WI38 (cell line): Measurements from ENCODE around the gene GJD3.

Experiments used
- H3K4me3 ChIP-seq: 2 replicates; pipeline ENCODE4 v1.5.1; 2011; ENCODE audit warnings: low read depth, mild to moderate bottlenecking, control low read depth, low read length
- TF ChIP-seq, protein P1 (sequence below): IDR thresholded peaks from 2 replicates; pipeline ENCODE4 v1.5.1; 2012; ENCODE audit warnings: low read depth, mild to moderate bottlenecking, control low read depth, low read length

The GJD3 gene

GRCh38 chr17:40348562-40349476 lies 15.7 kb downstream of the GJD3 start:
- TF ChIP-seq, protein P1, sequence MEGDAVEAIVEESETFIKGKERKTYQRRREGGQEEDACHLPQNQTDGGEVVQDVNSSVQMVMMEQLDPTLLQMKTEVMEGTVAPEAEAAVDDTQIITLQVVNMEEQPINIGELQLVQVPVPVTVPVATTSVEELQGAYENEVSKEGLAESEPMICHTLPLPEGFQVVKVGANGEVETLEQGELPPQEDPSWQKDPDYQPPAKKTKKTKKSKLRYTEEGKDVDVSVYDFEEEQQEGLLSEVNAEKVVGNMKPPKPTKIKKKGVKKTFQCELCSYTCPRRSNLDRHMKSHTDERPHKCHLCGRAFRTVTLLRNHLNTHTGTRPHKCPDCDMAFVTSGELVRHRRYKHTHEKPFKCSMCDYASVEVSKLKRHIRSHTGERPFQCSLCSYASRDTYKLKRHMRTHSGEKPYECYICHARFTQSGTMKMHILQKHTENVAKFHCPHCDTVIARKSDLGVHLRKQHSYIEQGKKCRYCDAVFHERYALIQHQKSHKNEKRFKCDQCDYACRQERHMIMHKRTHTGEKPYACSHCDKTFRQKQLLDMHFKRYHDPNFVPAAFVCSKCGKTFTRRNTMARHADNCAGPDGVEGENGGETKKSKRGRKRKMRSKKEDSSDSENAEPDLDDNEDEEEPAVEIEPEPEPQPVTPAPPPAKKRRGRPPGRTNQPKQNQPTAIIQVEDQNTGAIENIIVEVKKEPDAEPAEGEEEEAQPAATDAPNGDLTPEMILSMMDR, result no peak
- no peak overlapping the region for H3K4me3 ChIP-seq

- H3K4me3 ChIP-seq, result no peak overlapping the region
- TF ChIP-seq, protein P1, result no peak
Observed at GRCh38 chr17:40348136-40348504, 16.4 kb downstream of the GJD3 start.

DNA sequence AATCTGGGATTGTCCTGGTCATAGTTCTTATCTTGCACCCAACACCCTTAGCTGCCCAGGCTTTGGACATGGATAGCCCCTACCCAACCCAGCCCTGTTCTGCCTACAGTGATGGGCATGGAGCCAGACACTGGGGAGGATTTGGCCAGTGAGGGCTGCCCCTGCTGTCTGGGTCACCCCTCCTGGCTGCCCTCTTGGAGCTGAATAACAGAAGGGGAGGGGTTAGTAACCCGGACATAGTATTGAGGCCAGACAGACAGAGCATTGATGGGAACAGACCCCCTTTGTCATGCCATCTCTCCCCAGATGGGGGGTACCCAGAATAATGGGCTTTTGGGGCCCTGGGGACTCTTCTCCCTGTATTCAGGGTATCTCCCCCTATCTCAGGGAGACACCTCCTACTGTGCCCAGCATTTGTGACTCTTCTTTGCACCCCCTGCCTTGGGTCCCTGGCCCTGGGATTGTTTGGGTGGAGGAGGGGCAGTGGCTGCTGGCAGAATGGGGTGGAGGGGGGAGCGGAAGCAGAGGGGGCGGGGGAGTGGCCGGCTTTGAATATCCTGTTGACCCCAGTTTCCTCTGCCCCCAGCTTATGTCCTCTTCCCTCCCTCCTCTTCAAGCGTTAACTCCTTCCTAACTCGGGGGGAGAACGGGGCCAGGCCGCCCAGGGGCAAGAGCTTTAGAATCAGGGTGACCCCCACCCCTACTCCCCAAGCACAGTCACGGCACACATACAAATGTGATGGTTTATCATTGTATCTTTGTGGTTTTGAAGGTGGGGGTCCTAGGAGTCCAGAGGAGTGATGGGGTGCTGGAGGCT lies 17.0 kb downstream of the GJD3 start:
- no peak overlapping the region for H3K4me3 ChIP-seq

DNA sequence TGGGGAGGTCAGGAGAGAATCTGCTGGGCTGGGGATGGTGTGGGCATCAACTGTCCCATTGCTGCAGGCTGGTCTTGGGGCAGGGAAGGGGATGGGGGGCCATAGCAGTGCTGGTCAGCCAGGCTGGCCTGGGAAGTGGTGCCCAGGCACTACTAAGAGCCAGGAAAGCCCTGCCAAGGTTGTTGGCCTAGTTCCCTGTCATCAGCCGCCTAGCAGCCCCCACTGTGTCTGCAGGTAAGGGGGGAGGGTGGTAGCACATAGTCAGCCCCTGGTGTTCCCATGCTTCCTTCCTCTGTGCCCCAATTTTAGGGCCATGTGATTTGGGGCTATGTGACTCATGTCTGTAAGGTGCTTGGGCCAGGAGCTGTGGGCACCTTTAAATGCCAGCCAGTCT lies 17.8 kb downstream of the GJD3 start:
- TF ChIP-seq, protein P1, result no peak
- no peak overlapping the region for H3K4me3 ChIP-seq

More for the DNA sequence above, 17.0 kb downstream of the GJD3 start:
- TF ChIP-seq, protein P1, result no peak

DNA sequence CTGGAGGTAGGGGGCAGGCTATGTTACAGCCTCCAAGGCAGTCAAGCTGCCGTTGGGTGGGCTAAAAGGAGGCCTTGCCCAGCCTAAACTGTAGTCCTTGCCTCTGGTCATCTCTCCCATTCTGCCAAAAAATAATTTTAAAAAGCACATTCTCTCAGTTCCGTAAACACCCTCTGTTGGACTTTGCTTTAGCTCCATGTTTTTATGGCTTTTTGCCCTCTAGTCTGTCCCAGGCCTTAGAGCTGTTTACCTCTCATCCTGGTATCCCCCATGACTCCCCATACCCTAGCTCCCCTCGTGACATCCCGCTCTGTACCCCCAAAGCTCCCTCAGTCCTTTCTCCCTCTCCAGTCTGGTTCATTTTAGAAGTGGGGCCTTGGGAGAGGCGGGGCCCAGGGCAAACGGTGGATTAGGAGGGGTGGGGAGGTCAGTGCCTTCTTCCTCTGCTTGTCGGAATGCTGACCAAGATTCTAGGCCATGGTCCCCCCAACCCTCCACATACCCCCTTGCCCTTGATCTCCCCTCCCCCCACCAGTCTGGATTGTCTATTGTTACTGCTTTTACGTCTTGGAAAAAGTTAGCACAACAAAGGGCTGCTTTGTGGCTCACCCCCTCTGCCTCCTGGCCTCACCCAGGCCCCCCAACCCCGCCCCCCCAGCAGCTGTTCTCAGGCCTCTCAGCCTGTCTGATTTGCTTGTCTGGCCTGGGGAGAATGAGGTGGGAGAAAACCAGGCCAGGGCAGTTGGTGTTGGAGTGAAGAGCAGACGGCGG lies 18.4 kb downstream of the GJD3 start:
- TF ChIP-seq, protein P1, result no peak
- H3K4me3 ChIP-seq, result peak overlapping the region; percentile 69

DNA sequence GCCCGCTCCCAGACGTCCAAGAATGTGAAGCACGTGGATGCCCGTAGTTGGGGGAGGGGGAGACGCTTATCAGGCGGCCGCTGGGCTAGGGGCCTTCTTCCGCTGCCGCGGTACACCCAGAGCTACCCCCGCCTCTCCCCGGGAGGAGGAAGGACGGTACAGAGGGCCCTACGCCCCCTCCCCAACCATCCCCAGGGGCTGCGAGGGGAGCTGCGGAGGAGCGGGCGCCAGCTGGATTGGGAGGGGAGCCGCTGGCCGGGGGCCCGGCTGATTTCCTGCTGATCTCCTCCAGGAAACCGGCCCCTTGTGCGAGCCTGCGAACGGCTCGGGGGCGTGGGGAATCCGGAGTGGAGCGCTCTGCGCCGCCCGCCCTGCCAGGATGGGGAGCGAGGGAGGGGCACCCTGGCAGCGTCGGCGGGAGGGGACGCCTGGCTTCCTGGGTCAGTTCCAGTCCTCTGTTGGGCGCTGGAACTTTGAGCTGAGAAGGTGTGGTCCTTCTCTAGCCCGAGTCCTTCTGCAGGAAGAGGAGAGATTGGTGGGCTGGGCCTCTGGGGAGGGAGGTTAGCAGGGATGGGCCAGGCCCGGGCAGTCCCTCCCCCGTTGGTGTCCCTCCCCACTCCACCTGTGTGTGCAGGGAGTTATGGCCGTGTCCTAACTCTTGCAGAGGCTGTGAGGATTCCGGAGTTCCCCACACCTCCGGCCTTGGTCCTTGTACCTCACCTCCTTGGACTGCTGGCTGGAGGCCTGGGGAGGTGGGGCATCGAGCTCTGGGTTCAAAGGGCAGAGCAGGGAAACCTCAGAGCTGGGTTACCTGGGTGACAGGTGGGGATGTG lies 19.2 kb downstream of the GJD3 start:
- H3K4me3 ChIP-seq, result peak overlapping the region; percentile 69
- TF ChIP-seq, protein P1, result no peak
